Measurements from ENCODE around the gene AKR1A1. TPM values are rescaled to one million over a fixed set of nuclear protein-coding genes. Genes with fewer than 3 reads are reported as not detected.
"Not testable (repeated sequence)": the region's sequence is repeated elsewhere in the genome, so short reads cannot be mapped to it uniquely, and the experiment has no call there.

Gene AKR1A1
- total RNA-seq, 1 donor: 175 TPM

DNA sequence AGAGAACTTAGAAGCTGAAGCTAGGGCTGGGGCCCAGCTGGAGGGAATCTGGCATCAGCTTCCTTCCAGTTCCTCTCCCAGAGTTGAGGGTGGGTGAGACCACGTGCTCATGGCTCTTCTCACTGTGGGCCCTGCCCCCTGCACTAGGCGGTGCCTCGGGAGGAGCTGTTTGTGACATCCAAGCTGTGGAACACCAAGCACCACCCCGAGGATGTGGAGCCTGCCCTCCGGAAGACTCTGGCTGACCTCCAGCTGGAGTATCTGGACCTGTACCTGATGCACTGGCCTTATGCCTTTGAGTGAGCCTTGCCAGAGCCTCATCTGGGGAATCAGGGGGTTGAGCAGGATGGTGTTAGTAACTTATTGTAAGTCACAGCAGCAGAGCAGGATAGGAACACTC lies 16.1 kb downstream of the AKR1A1 start:
- DNase-seq (ENCODE audit: low read depth in 2 of 3, low spot score in 2 of 3): peak in 1 of 3 donors; percentile 29

DNA sequence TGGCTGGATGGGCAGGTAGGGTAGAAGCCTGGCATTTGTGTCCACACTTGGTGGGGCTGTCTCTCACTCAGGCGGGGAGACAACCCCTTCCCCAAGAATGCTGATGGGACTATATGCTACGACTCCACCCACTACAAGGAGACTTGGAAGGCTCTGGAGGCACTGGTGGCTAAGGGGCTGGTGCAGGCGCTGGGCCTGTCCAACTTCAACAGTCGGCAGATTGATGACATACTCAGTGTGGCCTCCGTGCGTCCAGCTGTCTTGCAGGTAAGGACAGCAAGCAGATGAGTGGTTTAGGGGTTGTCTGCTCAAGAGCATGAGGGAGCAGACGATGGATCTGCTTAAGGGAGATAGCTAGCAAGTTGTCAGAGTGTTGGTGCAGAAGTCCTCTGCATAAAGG lies 17.3 kb downstream of the AKR1A1 start:
- DNase-seq (ENCODE audit: low read depth in 2 of 3, low spot score in 2 of 3): no peak

DNA sequence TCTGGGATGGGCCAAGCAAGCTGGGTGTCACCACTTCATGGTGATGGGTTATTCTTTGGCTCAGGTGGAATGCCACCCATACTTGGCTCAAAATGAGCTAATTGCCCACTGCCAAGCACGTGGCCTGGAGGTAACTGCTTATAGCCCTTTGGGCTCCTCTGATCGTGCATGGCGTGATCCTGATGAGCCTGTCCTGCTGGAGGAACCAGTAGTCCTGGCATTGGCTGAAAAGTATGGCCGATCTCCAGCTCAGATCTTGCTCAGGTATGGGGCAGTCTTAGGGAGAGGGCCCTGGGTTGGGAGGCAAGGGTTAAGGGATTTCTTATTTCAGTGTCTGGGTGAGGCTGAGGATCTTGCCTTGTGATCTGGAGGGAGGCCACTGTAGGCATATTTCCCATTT lies 17.8 kb downstream of the AKR1A1 start:
- no peak for DNase-seq (ENCODE audit: low read depth in 2 of 3, low spot score in 2 of 3)

DNA sequence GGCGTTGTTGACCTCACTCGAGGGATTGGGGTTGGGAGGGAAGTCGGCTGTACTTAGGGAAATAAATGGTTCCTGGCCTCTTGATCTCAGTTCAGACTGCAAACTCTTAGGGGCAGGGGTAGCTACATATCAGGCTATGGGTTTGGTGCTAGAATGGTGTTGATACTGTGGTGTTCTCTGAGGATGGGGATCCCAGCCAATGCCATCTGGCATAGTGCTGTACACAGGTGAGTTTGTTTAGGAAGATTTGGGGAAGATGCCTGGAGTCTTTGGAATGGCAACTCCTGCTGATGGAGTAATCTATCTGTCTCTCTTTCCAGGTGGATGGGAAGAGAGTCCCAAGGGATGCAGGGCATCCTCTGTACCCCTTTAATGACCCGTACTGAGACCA lies 18.9 kb downstream of the AKR1A1 start:
- no peak for DNase-seq (ENCODE audit: low read depth in 2 of 3, low spot score in 2 of 3)

DNA sequence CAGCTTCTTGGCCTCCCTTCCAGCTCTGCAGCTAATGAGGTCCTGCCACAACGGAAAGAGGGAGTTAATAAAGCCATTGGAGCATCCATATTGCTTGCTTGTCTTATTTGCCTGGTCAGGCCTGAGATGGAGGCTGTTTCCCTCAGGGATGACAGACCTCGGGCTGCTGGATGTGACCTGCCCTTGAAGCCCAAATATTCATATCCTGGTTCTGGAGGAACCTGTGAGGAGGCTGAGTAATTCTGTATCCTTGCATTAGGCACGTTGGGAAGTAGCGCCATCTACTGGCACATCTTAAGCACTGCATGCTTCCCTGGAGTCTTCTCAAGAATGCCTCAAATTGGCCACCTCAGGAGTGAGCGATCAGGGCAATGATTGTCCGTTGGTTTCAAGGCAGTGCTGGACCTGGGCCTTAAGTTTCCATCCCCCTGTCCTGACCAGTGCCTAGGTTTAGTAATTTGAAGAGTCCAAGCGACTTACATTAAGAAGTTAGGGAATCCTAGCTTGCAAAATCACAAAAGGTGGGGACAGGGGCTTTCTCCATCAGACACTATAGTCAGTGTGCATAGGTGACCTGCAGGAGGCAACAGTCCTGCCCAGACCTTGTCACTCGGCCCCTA lies 19.4 kb downstream of the AKR1A1 start:
- peak; percentile 62 to 83 (median 70) for DNase-seq (ENCODE audit: low read depth in 2 of 3, low spot score in 2 of 3)

DNA sequence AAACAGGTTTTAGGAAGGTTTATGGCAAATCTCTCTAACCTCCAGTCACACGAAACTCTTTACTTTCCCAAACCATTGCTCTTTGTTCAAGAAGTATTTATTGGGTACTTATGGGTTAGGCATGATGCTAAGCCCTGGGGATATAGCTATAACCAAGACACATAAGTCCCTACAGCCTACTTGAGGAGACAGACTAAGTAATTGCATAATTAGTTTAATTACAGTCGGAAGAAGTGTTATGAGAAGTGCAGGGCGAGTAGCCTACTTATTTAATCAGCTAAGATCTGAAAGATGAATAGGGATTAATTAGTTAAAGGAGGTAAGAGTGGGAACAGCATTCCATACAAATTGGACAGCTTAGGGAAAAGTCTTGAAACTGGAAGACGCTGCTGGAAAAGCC lies 20.0 kb downstream of the AKR1A1 start:
- DNase-seq (ENCODE audit: low read depth in 2 of 3, low spot score in 2 of 3): no peak

DNA sequence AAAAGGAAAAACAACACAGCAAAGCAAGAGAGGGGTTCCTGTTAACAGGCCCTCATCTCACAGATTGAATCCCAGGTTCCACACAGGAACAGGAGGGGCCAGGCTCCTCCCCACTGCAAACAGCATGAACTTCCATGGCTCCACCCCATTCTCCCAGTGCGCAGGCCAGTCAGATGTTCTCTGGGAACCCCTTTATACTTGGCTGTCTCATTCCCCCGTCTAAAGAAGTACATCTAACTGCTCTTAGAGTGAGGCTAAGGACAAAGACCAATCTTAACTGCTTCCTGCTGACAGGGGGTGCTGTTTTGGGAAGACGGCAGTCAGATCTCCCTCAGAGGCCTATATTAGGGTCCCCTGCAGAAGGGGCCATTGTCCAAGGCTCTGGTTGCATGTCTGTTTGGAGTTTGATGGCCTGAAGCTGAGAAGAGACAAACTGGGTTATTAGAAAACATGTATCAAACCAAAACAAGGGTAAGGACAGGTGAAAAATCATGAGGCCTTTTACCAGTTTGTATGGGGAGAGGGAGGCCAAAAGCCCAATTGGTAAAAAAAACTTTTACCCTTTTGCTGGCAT lies 22.7 kb downstream of the AKR1A1 start:
- no peak for DNase-seq (ENCODE audit: low read depth in 2 of 3, low spot score in 2 of 3)

DNA sequence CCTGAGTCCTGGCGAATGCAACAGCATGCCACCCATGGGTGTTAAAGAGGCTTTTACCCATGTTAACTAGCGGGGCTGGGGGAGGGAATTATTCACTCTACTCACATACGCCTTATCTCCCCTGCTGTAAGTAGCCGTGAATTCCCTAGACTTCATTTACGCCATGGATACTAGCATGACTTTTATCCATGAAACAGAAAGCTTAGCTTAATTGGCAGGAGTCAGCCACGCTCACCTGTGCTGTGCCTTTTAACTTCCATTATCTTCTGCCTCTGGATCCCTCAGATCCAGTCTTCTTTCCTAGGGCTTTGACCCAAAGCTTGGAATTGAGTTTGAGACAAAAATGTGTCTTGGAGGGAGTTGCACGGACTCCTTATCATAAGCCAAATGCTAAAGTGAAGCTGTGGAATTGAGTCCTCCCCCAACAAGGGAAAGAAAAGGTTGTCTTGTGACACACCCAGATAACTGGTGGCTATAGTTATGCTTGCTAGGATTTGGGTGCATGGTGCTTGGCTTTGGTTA lies 23.5 kb downstream of the AKR1A1 start:
- no peak for DNase-seq (ENCODE audit: low read depth in 2 of 3, low spot score in 2 of 3)

DNA sequence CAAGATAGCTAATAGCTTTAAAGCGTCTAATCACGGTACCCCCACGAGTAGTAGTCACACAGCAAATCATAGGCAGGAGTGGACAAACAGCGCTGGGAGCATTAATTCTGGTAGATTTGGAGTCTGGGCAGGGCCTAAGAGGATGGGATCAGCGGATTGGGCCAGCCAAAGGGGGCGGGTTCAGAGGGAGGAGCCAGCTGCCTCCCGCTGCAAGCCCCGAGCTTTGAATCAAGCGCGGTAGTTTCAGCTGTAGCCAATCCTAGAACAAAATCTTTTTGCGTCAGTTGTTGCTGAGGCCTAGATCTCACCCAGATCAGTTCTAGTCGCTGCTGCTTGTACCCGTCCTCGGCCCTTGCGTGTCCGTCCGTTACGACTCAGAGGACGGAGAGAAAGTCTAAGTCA lies 32.6 kb downstream of the AKR1A1 start:
- DNase-seq (ENCODE audit: low read depth in 2 of 3, low spot score in 2 of 3): peak; percentile 87 to 99 (median 97)

DNA sequence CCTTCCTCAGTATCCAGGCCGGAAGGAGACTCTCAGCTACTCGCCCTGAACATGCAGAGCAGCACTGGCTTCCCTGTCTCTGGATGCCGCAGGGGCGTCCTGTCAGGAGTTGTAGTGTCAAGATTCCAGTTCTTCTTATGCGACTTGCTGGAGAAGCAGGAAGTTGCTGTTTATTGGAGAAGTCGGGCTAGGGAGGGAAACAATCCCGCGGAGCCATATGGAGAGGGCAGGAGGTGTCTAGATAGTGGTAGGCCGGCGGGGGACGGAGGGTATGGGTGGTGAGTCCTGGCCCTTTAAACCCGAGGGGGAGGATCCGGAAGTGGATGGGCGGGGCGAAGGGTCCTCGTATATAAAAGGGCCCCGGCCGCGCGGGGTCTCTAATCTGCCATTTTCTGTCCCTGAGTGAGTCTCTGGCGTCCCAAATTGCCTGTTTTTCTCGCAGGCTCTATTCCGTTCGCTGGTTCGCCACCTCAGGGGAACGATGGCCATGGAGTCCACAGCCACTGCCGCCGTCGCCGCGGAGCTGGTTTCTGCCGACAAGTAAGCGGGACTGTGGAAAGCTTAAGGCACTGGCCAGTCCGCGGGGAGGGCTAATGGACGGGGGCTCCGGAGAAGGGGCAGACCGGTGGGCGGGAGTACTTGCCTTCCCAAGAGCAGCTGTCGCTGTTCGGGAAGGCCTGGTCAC lies 33.2 kb downstream of the AKR1A1 start, which contains the start of gene NASP:
NASP (plus strand) TSS at position 376 of the 685 bp plus-strand sequence; CDS start at position 482, 106 bp downstream.
- DNase-seq (ENCODE audit: low read depth in 2 of 3, low spot score in 2 of 3): peak; percentile 84 to 93 (median 87)

DNA sequence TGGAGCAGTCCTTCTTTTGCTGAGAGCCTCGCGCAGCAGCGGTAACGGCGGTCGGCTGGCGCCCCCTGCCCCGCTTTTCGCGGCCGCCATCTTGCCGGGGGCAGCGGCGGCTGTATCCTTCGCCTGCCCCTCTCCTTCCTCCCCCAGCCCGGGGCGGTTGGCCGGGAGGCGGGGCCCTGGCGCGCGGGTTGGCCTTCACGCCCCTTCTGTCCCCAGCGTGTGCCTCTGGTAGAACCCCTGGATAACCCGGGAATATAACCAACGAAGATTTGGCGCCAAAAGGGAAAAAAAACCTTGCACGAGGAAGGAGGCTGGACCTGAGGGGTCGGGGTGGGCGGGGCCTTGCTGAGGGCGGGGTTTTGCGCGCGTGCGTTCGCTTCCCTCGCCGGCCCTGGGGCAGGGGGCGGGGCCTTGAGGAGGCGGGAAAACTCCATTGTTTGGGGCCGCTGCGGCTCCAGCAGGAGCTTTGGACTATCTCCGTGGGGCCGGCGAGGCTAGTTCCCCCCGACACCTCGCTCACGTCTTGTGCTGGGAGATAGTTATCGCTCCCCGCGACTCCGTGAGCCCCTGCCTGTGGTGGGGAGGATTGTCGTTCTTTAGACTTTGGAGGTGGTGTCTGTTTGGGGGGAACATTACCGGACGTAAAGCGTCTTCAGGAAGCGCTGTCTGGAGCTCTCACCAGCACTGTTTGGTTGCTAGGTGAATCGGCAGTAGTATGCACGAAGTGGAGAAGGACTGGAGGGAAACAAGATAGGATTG lies 33.9 kb downstream of the AKR1A1 start:
- DNase-seq (ENCODE audit: low read depth in 2 of 3, low spot score in 2 of 3): peak; percentile 83 to 94 (median 90)

DNA sequence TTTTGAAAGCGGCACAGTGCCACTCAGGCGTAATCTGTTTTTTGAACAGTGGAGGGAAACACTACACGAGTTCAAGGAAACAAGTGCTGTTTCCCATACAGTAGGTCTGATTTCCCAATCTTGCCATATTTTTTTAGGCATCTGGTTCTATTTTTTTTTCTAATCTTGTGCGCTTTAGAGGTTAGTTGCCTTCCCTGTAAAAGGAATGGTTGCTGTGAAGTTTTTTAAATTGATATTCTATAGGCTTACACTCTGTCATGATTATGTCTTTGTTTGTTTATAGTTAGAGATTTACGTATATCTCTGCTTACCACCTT lies 34.4 kb downstream of the AKR1A1 start:
- no peak for DNase-seq (ENCODE audit: low read depth in 2 of 3, low spot score in 2 of 3)

DNA sequence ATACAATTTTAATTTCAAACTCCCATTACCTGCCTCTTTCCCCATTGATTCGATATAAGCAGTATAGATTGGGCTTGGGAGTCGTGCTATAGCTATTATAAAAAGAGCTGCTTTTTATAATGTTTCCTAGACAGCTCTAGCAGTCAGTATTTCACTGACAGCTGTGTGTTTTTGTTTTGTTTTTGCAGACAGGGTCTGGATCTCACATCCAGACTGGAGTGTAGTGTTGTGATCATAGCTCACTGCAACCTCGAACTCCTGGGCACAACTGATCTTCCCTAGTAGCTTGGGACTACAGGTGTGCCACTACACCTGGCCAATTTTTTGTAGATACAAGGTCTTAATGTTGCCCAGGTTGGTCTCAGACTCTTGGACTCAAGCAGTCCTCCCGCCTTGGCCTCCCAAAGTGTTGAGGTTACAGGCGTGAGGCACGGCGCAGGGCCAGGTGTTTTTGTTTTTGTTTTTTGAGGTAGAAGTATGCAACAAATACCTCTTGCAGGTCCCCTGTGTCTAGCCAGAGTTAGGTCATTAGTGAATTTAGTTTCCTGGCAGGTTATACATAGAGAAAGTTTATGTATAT lies 35.0 kb downstream of the AKR1A1 start:
- DNase-seq (ENCODE audit: low read depth in 2 of 3, low spot score in 2 of 3): no peak

DNA sequence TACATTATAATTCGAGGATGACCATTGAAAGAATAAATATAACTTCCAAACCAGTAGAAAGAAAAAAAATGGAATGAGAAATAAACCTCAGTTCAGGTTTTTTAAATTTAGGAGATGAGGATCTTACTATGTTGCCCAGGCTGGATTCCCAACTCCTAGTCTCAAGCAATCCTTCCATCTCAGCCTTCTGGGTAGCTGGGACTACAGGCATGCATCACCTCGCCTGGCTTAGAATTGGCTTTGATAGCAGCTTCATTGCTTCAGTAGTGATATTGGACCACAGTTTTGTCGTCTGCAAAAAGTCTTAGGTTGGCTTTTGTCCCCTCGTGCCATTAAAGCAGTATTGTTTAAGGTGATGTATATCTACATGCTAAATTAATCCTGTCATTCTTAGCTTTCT lies 36.1 kb downstream of the AKR1A1 start:
- DNase-seq (ENCODE audit: low read depth in 2 of 3, low spot score in 2 of 3): no peak

DNA sequence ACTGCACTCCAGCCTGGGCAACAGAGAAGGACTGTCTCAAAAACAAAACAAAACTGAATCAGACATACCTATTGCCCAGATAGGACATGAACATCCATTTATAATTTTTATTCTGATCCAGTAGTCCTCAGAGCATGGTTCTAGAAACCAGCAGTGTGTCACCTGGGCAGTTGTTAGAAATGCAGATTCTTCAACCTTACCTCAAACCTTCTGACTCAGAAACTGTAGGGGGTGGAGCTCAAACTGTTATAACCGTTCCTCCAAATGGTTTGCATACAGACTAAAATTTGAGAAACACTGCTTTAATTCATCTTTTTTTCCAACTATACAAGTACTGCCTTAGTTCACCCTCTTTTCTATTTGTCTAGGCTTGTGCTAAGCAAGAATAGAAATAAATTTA lies 39.2 kb downstream of the AKR1A1 start:
- no peak for DNase-seq (ENCODE audit: low read depth in 2 of 3, low spot score in 2 of 3)

DNA sequence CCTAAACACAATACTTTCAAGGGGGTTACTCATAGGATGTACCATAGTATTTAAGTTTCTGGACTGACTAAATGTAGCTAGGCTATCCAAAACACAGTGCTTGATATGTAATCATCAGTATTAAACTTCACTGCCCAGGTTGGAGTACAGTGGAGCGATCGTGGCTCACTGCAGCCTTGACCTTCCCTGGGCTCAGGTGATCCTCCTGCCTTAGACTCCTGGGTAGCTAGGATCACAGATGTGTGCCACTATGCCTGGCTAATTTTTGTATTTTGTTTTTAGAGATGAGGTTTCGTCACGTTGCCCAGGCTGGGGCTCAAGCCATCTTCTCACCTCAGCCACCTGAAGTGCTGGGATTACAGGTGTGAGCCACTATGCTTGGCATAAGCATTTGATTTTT lies 43.8 kb downstream of the AKR1A1 start:
- no peak for DNase-seq (ENCODE audit: low read depth in 2 of 3, low spot score in 2 of 3)

DNA sequence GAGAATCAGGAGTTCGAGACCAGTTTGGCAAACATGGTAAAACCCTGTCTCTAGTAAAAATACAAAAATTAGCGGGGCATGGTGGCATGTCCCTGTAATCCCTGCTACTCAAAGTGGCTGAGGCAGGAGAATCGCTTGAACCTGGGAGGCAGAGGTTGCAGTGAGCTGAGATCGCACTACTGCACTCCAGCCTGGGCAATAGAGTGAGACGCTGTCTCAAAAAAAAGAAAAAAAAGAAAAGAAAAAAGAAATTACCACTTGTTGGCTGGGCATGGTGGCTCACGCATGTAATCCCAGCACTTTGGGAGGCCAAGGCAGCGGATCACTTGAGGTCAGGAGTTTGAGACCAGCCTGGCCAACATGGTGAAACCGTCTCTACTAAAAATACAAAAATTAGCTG lies 46.1 kb downstream of the AKR1A1 start:
- DNase-seq (ENCODE audit: low read depth in 2 of 3, low spot score in 2 of 3): not testable (repeated sequence)

DNA sequence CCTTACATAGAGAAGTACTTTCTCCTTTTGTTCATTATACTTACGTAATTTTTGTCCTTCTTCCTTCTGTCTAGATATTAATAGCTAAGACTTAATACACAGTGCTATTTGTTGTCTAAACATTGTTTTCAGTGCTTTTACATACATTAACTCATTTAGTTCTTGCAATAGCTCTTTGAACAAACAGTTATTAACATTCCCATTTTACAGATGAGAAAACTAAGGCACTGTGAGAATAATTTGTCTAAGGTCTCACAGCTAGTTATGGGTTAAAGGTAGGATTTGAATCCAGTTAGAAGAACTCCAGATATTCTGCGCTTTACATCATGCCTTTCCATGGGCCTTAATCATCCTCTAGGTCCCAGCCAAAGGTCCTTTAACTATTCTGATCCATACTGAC lies 53.6 kb downstream of the AKR1A1 start:
- DNase-seq (ENCODE audit: low read depth in 2 of 3, low spot score in 2 of 3): no peak

DNA sequence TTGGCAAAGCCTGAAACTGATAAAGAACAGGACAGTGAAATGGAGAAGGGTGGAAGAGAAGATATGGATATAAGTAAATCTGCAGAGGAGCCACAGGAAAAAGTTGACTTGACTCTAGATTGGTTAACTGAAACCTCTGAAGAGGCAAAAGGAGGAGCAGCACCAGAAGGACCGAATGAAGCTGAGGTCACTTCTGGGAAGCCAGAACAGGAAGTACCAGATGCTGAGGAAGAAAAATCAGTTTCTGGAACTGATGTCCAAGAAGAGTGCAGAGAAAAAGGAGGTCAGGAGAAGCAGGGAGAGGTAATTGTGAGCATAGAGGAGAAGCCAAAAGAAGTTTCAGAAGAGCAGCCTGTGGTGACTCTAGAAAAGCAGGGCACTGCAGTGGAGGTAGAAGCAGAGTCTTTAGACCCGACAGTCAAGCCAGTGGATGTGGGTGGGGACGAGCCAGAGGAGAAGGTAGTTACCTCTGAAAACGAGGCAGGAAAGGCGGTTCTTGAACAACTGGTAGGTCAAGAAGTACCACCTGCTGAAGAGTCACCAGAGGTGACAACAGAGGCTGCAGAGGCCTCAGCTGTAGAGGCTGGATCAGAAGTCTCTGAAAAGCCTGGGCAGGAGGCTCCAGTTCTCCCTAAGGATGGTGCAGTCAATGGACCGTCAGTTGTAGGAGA lies 56.9 kb downstream of the AKR1A1 start:
- no peak for DNase-seq (ENCODE audit: low read depth in 2 of 3, low spot score in 2 of 3)

All from hematopoietic multipotent progenitor cell (in vitro differentiated cells).